Peyer's patch (tissue), 4 donors: ENCODE data around the gene COL13A1. TPM values are rescaled to one million over a fixed set of nuclear protein-coding genes. Genes with fewer than 3 reads are reported as not detected.
A peak's percentile ranks its signal among the peaks of the same experiment; 100 is the strongest.

Experiments used
- DNase-seq, 3 donors: peaks; one replicate each; pipeline ENCODE4 v3.0.0-alpha.2; 2017 to 2019
- H3K27ac ChIP-seq, 4 donors: fragments of 200-600 bp; sonication (generic); one replicate each; pipeline ENCODE4 v1.5.1; 2016 to 2019
- H3K27me3 ChIP-seq, 2 donors: fragments of 200-600 bp; sonication (generic); one replicate each; pipeline ENCODE4 v1.5.1; 2019
- H3K36me3 ChIP-seq, 3 donors: fragments of 200-600 bp; sonication (generic); one replicate each; pipeline ENCODE4 v1.5.1; 2016 to 2019
- H3K4me1 ChIP-seq, 4 donors: fragments of 200-600 bp; sonication (generic); one replicate each; pipeline ENCODE4 v1.5.1; 2016 to 2019
- H3K4me3 ChIP-seq, 4 donors: fragments of 200-600 bp; sonication (generic); 1 replicate in 3 of 4; 2 replicates in 1 of 4; pipeline ENCODE4 v1.5.1; 2016 to 2019; ENCODE audit warnings: mild to moderate bottlenecking in 1 of 4
- H3K9me3 ChIP-seq, 4 donors: fragments of 200-600 bp; sonication (generic); one replicate each; pipeline ENCODE4 v1.5.1; 2016 to 2019; ENCODE audit warnings: mild to moderate bottlenecking in 1 of 4
- POLR2A ChIP-seq, 2 donors: fragments of 450-650 bp; IDR thresholded peaks; one replicate each; pipeline ENCODE4 v1.5.1; 2017; ENCODE audit warnings: antibody characterized with exemption in 2 of 2, mild to moderate bottlenecking in 2 of 2, moderate library complexity in 2 of 2
- total RNA-seq, 4 donors: library from RNA; depleted of rRNA; stranded (reverse); fragments of >200 nt; gene quantifications; one replicate each; pipeline ENCODE4 v1.1.0, GENCODE V29; 2016
- TF ChIP-seq, protein P1 (sequence below), 6 experiments: fragments of 450-650 bp in 4 of 6; fragments of 200-600 bp in 2 of 6; sonication (generic) in 1 of 6; IDR thresholded peaks; one replicate each; pipeline ENCODE4 v1.5.1; 2017 to 2019; ENCODE audit warnings: antibody characterized with exemption in 6 of 6, mild to moderate bottlenecking in 3 of 6, moderate library complexity in 1 of 6

COL13A1 gene
- total RNA-seq, 4 donors from 2014 or later, result 0.94 to 6.6 (median 3.9) TPM; not detected in 1

DNA sequence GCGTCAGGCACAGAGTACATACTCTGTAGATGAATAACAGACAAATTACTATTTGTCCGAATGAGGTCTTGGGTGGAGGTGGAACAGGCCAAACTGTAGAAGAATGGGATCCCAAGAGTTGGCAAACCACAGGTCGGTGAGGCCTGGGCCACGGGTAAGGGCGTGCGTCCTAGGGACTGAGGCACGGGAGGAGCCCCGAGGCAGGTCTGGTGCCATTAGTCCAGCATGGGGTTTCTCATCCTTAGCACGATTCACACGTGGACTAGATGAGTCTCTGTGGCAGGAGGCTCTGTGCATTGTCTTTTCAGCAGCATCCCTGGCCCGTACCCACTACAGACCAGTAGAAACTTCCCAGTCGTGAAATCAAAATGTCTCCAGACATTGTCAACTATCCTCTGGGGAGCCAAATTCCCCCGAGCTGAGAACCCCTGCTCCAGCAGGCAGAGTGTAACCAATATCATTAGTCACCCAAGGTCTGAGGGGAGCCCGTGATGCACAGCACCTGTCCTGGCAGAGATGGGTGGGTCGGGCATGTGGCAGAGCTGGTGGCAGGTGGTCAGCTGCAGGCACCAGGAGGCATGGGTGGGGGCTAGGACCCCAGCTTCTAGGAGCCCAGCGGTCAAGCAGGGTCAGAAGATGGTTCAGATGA lies 61.3 kb downstream of the COL13A1 start:
- Histone ChIP-seq H3K9me3 (no peaks in the 10 kb centered on the region), H3K27me3 (no peaks in the 10 kb centered on the region), H3K27ac (no peak overlapping the region), H3K4me3 (no peak overlapping the region), H3K36me3 (no peaks in the 10 kb centered on the region), H3K4me1 (peaks cover 0 to 30% (median 2%) of the 10 kb centered on the region in 4 donors)
- TF ChIP-seq POLR2A (IDR thresholded peaks at IDR 0.05), result no peak
- TF ChIP-seq, protein P1, sequence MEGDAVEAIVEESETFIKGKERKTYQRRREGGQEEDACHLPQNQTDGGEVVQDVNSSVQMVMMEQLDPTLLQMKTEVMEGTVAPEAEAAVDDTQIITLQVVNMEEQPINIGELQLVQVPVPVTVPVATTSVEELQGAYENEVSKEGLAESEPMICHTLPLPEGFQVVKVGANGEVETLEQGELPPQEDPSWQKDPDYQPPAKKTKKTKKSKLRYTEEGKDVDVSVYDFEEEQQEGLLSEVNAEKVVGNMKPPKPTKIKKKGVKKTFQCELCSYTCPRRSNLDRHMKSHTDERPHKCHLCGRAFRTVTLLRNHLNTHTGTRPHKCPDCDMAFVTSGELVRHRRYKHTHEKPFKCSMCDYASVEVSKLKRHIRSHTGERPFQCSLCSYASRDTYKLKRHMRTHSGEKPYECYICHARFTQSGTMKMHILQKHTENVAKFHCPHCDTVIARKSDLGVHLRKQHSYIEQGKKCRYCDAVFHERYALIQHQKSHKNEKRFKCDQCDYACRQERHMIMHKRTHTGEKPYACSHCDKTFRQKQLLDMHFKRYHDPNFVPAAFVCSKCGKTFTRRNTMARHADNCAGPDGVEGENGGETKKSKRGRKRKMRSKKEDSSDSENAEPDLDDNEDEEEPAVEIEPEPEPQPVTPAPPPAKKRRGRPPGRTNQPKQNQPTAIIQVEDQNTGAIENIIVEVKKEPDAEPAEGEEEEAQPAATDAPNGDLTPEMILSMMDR (IDR thresholded peaks at IDR 0.05), result no peak
- DNase-seq, result no peak

DNA sequence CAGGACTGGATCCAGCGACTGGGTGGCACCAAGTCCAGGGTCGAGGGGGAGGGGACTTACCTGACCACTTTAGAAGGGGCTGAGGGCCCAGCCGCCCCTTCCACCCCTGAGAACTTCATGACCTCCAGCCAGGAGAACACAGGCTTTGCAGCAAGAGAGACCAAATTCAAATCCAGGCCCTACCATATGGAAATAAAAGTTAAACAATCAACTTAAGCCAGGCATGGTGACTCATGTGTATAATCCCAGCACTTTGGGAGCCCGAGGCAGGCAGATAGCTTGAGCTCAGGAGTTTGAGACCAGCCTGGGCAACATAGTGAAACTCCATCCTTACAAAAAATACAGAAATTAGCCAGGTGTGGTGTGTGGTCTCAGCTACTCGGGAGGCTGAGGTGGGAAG lies 61.9 kb downstream of the COL13A1 start:
- Histone ChIP-seq H3K27ac (no peak overlapping the region), H3K4me3 (no peak overlapping the region), H3K9me3 (no peaks in the 10 kb centered on the region), H3K27me3 (no peaks in the 10 kb centered on the region), H3K4me1 (peaks cover 0 to 34% (median 2%) of the 10 kb centered on the region in 4 donors), H3K36me3 (no peaks in the 10 kb centered on the region)
- no peak for DNase-seq
- TF ChIP-seq POLR2A (IDR thresholded peaks at IDR 0.05), result no peak
- TF ChIP-seq, protein P1 (IDR thresholded peaks at IDR 0.05), result no peak

DNA sequence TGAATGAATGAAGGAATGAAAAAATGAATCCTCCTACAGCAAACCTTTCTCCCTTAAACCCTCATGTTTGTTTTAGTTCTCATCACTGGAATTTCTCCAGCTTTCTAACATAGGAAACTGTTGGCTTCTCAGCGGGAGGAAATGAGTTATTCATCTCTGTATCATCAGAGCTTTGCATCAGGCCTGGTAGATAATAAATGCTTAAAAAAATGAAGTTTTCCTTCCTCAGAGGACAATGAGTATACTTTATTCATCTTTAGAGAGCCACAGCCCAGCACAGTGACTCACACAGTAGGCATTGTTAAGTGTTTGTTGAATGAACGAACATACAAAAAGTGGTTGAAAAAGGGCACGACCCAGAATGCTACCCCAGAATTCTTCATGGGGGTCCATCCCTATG lies 62.6 kb downstream of the COL13A1 start:
- TF ChIP-seq, protein P1 (IDR thresholded peaks at IDR 0.05), result no peak
- TF ChIP-seq POLR2A (IDR thresholded peaks at IDR 0.05), result no peak
- no peak for DNase-seq
- H3K27me3 ChIP-seq, result no peaks in the 10 kb centered on the region
- no peaks in the 10 kb centered on the region for H3K9me3 ChIP-seq
- H3K36me3 ChIP-seq, result no peaks in the 10 kb centered on the region
- H3K4me1 ChIP-seq, result peaks cover 0 to 39% (median 2%) of the 10 kb centered on the region in 4 donors
- no peak overlapping the region for H3K4me3 ChIP-seq
- no peak overlapping the region for H3K27ac ChIP-seq

DNA sequence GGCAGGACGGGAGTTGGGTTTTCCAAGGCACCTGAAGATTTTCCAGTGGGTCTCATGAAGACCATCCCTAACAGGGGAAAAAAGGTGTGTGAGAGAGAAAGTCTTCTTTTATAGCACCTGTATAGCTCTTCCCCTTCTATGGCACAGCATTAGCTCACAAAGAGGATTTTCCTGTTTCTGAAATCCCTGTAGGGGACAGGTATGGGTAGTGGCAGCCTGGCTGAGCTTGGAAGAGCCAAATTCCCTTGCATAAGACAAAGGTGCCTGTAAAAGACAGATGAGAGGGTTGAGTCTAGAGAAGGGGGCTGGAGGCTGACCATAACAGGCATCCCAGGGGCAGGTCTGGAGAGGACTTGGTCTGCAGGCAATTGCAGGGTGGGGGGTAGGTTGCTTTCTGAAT lies 63.7 kb downstream of the COL13A1 start:
- Histone ChIP-seq H3K27ac (no peak overlapping the region), H3K9me3 (no peaks in the 10 kb centered on the region), H3K4me1 (peaks cover 0 to 42% (median 2%) of the 10 kb centered on the region in 4 donors), H3K4me3 (no peak overlapping the region), H3K27me3 (no peaks in the 10 kb centered on the region), H3K36me3 (no peaks in the 10 kb centered on the region)
- no peak for TF ChIP-seq POLR2A (IDR thresholded peaks at IDR 0.05)
- TF ChIP-seq, protein P1 (IDR thresholded peaks at IDR 0.05), result no peak
- no peak for DNase-seq

DNA sequence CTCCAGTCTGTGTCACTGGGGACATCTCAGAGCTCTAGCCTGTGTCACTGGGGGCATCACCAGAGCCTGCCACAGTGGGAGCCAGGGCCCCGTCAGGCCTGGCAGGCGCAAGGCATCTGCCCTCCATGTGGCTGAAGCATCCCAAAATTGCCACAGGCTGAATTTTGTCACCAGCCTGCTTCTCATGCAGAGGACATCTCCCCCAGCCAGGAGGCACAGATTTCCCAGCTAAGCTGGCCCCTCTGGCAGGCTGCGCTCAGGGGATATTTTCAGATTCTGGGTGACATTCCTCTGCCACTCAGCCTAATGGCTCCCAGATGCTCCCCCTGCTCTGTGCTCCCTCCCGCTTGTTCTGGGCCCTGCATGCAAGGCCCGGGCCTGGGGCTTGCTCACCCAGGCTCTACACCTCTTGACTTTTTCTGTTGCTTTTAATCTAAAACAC lies 64.6 kb downstream of the COL13A1 start:
- Histone ChIP-seq H3K27me3 (no peaks in the 10 kb centered on the region), H3K36me3 (no peaks in the 10 kb centered on the region), H3K4me3 (no peak overlapping the region), H3K27ac (peak overlapping the region in 2 of 4 donors; percentile 34 to 49), H3K4me1 (peaks cover 0 to 42% (median 2%) of the 10 kb centered on the region in 4 donors), H3K9me3 (no peaks in the 10 kb centered on the region)
- DNase-seq, result no peak
- no peak for TF ChIP-seq POLR2A (IDR thresholded peaks at IDR 0.05)
- TF ChIP-seq, protein P1 (IDR thresholded peaks at IDR 0.05), result no peak
